GM12878 (cell line): ENCODE results near the gene ABCG1. TPM values are rescaled to one million over a fixed set of nuclear protein-coding genes. Genes with fewer than 3 reads are reported as not detected.

Experiments
- ATAC-seq: fragments of 200-7000 bp; cut with Tn5 transposase; 3 replicates; pipeline ENCODE4 v1.9.1; 2020; ENCODE audit warnings: mild to moderate bottlenecking, moderate library complexity
- BruUV-seq: library from RNA; stranded (reverse); fragments of 400-500 nt; replicated peaks from 2 replicates; lab custom pipeline; 2021; lab: Mats Ljungman, UMichigan
- CTCF ChIA-PET: fragments of 300-600 bp; sonication (Branson Sonifier 250); formaldehyde crosslinking; extraction: SDS; loops from one replicate; lab custom pipeline; 2021; ENCODE audit warnings: inconsistent platforms; lab: Yijun Ruan, JAX
- POLR2A ChIA-PET: fragments of 350-600 bp; formaldehyde crosslinking; extraction: SDS; loops from one replicate; lab custom pipeline; 2021; ENCODE audit warnings: inconsistent platforms; lab: Charles Lee
- RAD21 ChIA-PET: fragments of 300-600 bp; sonication (Branson Sonifier 250); formaldehyde crosslinking; loops from one replicate; lab custom pipeline; 2023; ENCODE audit warnings: antibody characterized with exemption; ENCODE audit not compliant: unreplicated experiment; lab: Charles Lee
- SMC1A ChIA-PET: fragments of 300-600 bp; sonication (Branson Sonifier 250); formaldehyde crosslinking; loops from one replicate; lab custom pipeline; 2023; ENCODE audit not compliant: unreplicated experiment, uncharacterized antibody; lab: Charles Lee
- DNase-seq: peaks from one replicate; pipeline ENCODE4 v3.0.0-alpha.2; 2011; ENCODE audit warnings: low read depth, low spot score
- FAIRE-seq: peaks from 3 replicates; lab custom pipeline; 2011; peaks lifted over from hg19 to GRCh38; lab: Jason Lieb, UNC
- H2AFZ ChIP-seq: 2 replicates; pipeline ENCODE4 v1.6.0; 2011; ENCODE audit warnings: low read depth, low read length, control low read depth; ENCODE audit not compliant: control insufficient read depth
- H3K27ac ChIP-seq: 2 replicates; pipeline ENCODE4 v1.5.1; 2011; ENCODE audit warnings: control low read depth; ENCODE audit not compliant: control insufficient read depth, insufficient read depth
- H3K27me3 ChIP-seq, 2 experiments: replicated peaks in 1 of 2; 2 replicates each; pipeline versions ENCODE4 v1.6.0 to v1.6.1; 2011; ENCODE audit warnings: low read length in 1 of 2; ENCODE audit not compliant: control insufficient read depth in 2 of 2, insufficient read depth in 2 of 2
- H3K36me3 ChIP-seq, 2 experiments: 2 replicates each; pipeline ENCODE4 v1.5.1; 2011; ENCODE audit warnings: low read length in 1 of 2; ENCODE audit not compliant: control insufficient read depth in 2 of 2, insufficient read depth in 2 of 2
- H3K4me1 ChIP-seq: 2 replicates; pipeline ENCODE4 v1.6.1; 2011; ENCODE audit warnings: mild to moderate bottlenecking, low read length, moderate library complexity, mixed read lengths; ENCODE audit not compliant: control insufficient read depth, insufficient read depth
- H3K4me2 ChIP-seq: 2 replicates; pipeline ENCODE4 v1.6.0; 2011; ENCODE audit warnings: control low read depth; ENCODE audit not compliant: control insufficient read depth, insufficient read depth
- H3K4me3 ChIP-seq: fragments of 200-600 bp; sonication (generic); 2 replicates; pipeline ENCODE4 v1.5.1; 2016
- H3K79me2 ChIP-seq: 2 replicates; pipeline ENCODE4 v1.6.0; 2011; ENCODE audit warnings: low read length; ENCODE audit not compliant: control insufficient read depth, insufficient read depth
- H3K9ac ChIP-seq: 2 replicates; pipeline ENCODE4 v1.8.0; 2011; ENCODE audit warnings: low read length, control low read depth, mixed read lengths; ENCODE audit not compliant: control insufficient read depth, insufficient read depth
- H3K9me3 ChIP-seq: replicated peaks from 3 replicates; pipeline ENCODE4 v1.5.1; 2011; ENCODE audit warnings: mild to moderate bottlenecking, low read length; ENCODE audit not compliant: control insufficient read depth, insufficient read depth
- H4K20me1 ChIP-seq: 2 replicates; pipeline ENCODE4 v1.6.0; 2011; ENCODE audit not compliant: control insufficient read depth, insufficient read depth
- CBX5 ChIP-seq: sonication (generic); IDR thresholded peaks from 2 replicates; pipeline ENCODE4 v1.6.1; 2016; ENCODE audit warnings: low read depth, moderate library complexity, mild to moderate bottlenecking, inconsistent platforms
- CHD1 ChIP-seq: IDR thresholded peaks from 2 replicates; pipeline ENCODE4 v1.6.1; 2012; ENCODE audit warnings: low read depth, low read length, improper control_type of control experiment
- EZH2 ChIP-seq: IDR thresholded peaks from 2 replicates; pipeline ENCODE4 v1.6.1; 2012; ENCODE audit warnings: low read depth, mild to moderate bottlenecking, control low read depth, inconsistent platforms, low read length, borderline replicate concordance; ENCODE audit not compliant: control insufficient read depth
- HDGF ChIP-seq: fragments of 450-650 bp; IDR thresholded peaks from 2 replicates; pipeline ENCODE4 v1.6.1; 2016; ENCODE audit warnings: antibody characterized with exemption
- IKZF1 ChIP-seq: fragments of 450-650 bp; conservative IDR thresholded peaks from 2 replicates; pipeline ENCODE4 v1.6.1; 2017; ENCODE audit warnings: antibody characterized with exemption, mild to moderate bottlenecking
- IKZF2 ChIP-seq, 2 experiments: fragments of 450-650 bp; IDR thresholded peaks; 2 replicates each; pipeline ENCODE4 v1.6.1; 2017; ENCODE audit warnings: mild to moderate bottlenecking in 2 of 2, moderate library complexity in 2 of 2
- IRF4 ChIP-seq: IDR thresholded peaks from 2 replicates; pipeline ENCODE4 v1.6.1; 2011; ENCODE audit warnings: low read depth, low read length
- MAX ChIP-seq: IDR thresholded peaks from 2 replicates; pipeline ENCODE4 v1.6.1; 2012; ENCODE audit warnings: low read depth, low read length, improper control_type of control experiment
- MTA3 ChIP-seq: IDR thresholded peaks from 2 replicates; pipeline ENCODE4 v1.6.1; 2012; ENCODE audit warnings: low read length, inconsistent platforms, borderline replicate concordance
- NFIC ChIP-seq: IDR thresholded peaks from 2 replicates; pipeline ENCODE4 v1.6.1; 2012; ENCODE audit warnings: low read depth, mild to moderate bottlenecking, inconsistent platforms, low read length, moderate library complexity
- NFXL1 ChIP-seq: fragments of 450-650 bp; IDR thresholded peaks from 2 replicates; pipeline ENCODE4 v1.6.1; 2017; ENCODE audit warnings: antibody characterized with exemption, mild to moderate bottlenecking, borderline replicate concordance
- NR2F1 ChIP-seq: fragments of 450-650 bp; conservative IDR thresholded peaks from 2 replicates; pipeline ENCODE4 v1.6.1; 2017; ENCODE audit warnings: mild to moderate bottlenecking
- NRF1 ChIP-seq: conservative IDR thresholded peaks from 2 replicates; pipeline ENCODE4 v1.6.1; 2011; ENCODE audit warnings: mild to moderate bottlenecking, low read depth, low read length, improper control_type of control experiment
- SMAD5 ChIP-seq: IDR thresholded peaks from 2 replicates; pipeline ENCODE4 v1.6.1; 2016; ENCODE audit warnings: antibody characterized with exemption, low read depth
- SMC3 ChIP-seq: IDR thresholded peaks from 2 replicates; pipeline ENCODE4 v1.6.1; 2011; ENCODE audit warnings: low read length, improper control_type of control experiment, borderline replicate concordance
- SP1 ChIP-seq: IDR thresholded peaks from one replicate; pipeline ENCODE4 v1.6.1; 2011; ENCODE audit warnings: low read depth, low read length
- SPI1 ChIP-seq: IDR thresholded peaks from 2 replicates; pipeline ENCODE4 v1.6.1; 2011; ENCODE audit warnings: low read depth, mild to moderate bottlenecking, low read length, moderate library complexity, borderline replicate concordance; ENCODE audit not compliant: insufficient read depth
- SRF ChIP-seq, 2 experiments: IDR thresholded peaks; 2 replicates each; pipeline ENCODE4 v1.6.1; 2011; ENCODE audit warnings: low read depth in 2 of 2, low read length in 2 of 2, mild to moderate bottlenecking in 1 of 2, moderate library complexity in 1 of 2
- TARDBP ChIP-seq: IDR thresholded peaks from 2 replicates; pipeline ENCODE4 v1.6.1; 2016; ENCODE audit warnings: borderline replicate concordance
- ZNF217 ChIP-seq: fragments of 450-650 bp; IDR thresholded peaks from 2 replicates; pipeline ENCODE4 v1.6.1; 2017; ENCODE audit warnings: antibody characterized with exemption, mild to moderate bottlenecking
- WGBS: methylation state at CpG from one replicate; pipeline ENCODE4 v1.1.6; 2016; ENCODE audit warnings: low lambda C conversion rate; ENCODE audit not compliant: insufficient replicate concordance, insufficient coverage; ENCODE audit errors: missing lambda C conversion rate; 5-methylcytosine and 5-hydroxymethylcytosine counted together
- in situ Hi-C: fragments of 300-500 bp; cut with MboI; formaldehyde crosslinking; loops from 9 replicates; pipeline ENCODE4 v1.14.3; 2018; ENCODE audit warnings: mixed read lengths
- intact Hi-C: fragments of 100-400 bp; cut with micrococcal nuclease; formaldehyde crosslinking; loops from one replicate; pipeline ENCODE4 v1.14.2; 2022; ENCODE audit not compliant: unreplicated experiment
- polyA plus RNA-seq, 11 experiments: library from polyadenylated mRNA; depleted of rRNA in 4 of 11; unstranded in 6 of 11; stranded (reverse) in 5 of 11; fragments of >200 nt; fragmentation: Nextera tagmentation in 4 of 11; fragmentation: Illumina TruSeq in 1 of 11; extraction: Ambion mirVana in 4 of 11; extraction: Trizol in 1 of 11; gene quantifications; 1 replicate in 1 of 11; 2 replicates in 10 of 11; pipeline versions ENCODE4 v1.2.1 to v1.2.3, GENCODE V29; 2011 to 2016; ENCODE audit warnings: inconsistent platforms in 2 of 11, missing spikeins in 2 of 11, low read depth in 1 of 11
- total RNA-seq, 4 experiments: library from RNA; depleted of rRNA in 3 of 4; stranded (reverse); fragments of >200 nt in 3 of 4; fragmentation: Illumina TruSeq in 1 of 4; extraction: Trizol in 1 of 4; gene quantifications; 2 replicates each; pipeline versions ENCODE4 v1.2.1 to v1.2.3, GENCODE V29; 2013 to 2021

Gene ABCG1
- total and polyA plus RNA-seq, 10 of the 15 experiments (the other 5 are each of a cell fraction or from before 2014, with no cell fraction given) = 0.59 to 19.3 (median 5.7) TPM

DNA sequence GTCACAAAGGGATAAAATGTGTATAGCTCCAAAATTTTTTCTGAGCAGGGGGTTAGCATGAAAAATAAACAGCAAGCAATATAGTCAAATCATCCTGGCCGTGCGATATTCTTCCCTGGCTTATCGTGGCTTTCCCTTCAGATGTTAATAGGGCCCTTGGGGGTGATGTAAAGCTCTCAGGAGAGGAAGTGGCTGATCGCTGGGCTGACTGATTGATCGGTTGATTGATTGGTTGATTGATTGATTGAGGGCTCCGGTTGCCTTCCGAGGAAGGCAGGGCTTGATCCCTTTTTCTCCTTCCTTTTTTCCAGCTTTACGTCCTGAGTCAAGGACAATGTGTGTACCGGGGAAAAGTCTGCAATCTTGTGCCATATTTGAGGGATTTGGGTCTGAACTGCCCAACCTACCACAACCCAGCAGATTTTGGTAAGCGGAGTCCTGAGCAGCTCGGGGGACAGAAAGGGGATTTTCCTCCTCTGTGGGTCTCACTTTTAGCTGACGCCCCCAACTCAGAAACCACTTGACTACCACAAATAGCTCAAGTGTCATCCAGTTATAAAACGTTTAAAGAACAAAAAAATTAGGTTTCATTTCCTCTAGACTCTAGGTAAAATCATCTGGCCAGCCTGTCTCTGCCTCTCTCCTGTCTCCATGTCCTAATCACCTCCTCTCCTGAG is 66.8 kb downstream of the ABCG1 start (continued):
- 0 out of 2 replicates have a peak, but pooled peaks have one; percentile 23 for TF ChIP-seq SMC3
- no peak for TF ChIP-seq CBX5
- TF ChIP-seq, all 136 proteins: peak for 23

- BruUV-seq = no TSS peak
- no peaks in the 10 kb centered on the region for H3K36me3 ChIP-seq
- no peak for DNase-seq
- TF ChIP-seq IKZF2 (IDR thresholded peaks at IDR 0.05) (peak; percentile 87 to 92), SRF (IDR thresholded peaks at IDR 0.05; ENCODE audit: low read depth in 2 of 2, low read length in 2 of 2) (no peak), NRF1 (no peak), SMAD5 (no peak), NFIC (no peak), CHD1 (no peak), SPI1 (no peak), HDGF (peak; percentile 25), SP1 (no peak), EZH2 (no peak), NR2F1 (peak; percentile 89), MAX (no peak), IRF4 (no peak), NFXL1 (no peak), TARDBP (no peak), MTA3 (no peak), ZNF217 (no peak; the same call in 1 of the 2 replicates), IKZF1 (peak; percentile 90)
Measured at GRCh38 chr21:42286416-42286815, 67.5 kb downstream of the ABCG1 start.

More at GRCh38 chr21:42286416-42286815, 67.5 kb downstream of the ABCG1 start:
- H3K79me2 ChIP-seq = no peaks in the 10 kb centered on the region
- peaks cover 28% of the 10 kb centered on the region for H3K4me1 ChIP-seq
- H2AFZ ChIP-seq = no peak overlapping the region
- peak overlapping the region; percentile 4; the same call in 1 of the 2 replicates for H3K27ac ChIP-seq
- CTCF ChIA-PET = interaction anchor here (1.1 to 2.2 kb wide), 5 partner anchors 23 to 141 kb away, joined by 5 to 25 read pairs (median 6); no protein-coding TSS in a partner anchor
- 30% methylated on average over 12 of the region's 12 CpGs for WGBS
- RAD21 ChIA-PET = interaction anchor here (0.7 to 2.3 kb wide), 18 partner anchors 10 to 250 kb away, joined by 3 to 25 read pairs (median 4); no protein-coding TSS in a partner anchor
- no peaks in the 10 kb centered on the region for H4K20me1 ChIP-seq
- no peaks in the 10 kb centered on the region; the same call in 2 of the 3 replicates for H3K9me3 ChIP-seq
- intact Hi-C loops (loop anchor here (5.0 kb wide), 2 partner anchors 46 to 49 kb away; no protein-coding TSS in a partner anchor), in situ Hi-C loops (loop anchor here (5.0 kb wide), 1 partner anchor 39 kb away; no protein-coding TSS in a partner anchor)
- no peak for FAIRE-seq
- H3K4me3 ChIP-seq = peak overlapping the region; percentile 47
- H3K27me3 ChIP-seq = no peaks in the 10 kb centered on the region
- H3K4me2 ChIP-seq = peak overlapping the region; percentile 91
- SMC1A ChIA-PET = interaction anchor here (1.0 to 4.8 kb wide), 15 partner anchors 14 to 252 kb away, joined by 3 to 34 read pairs (median 7); no protein-coding TSS in a partner anchor
- POLR2A ChIA-PET = interaction anchor here (1.0 to 2.2 kb wide), 6 partner anchors 17 to 137 kb away, joined by 3 to 12 read pairs (median 3); no protein-coding TSS in a partner anchor
- ATAC-seq = peak; percentile 87
- H3K9ac ChIP-seq = peak overlapping the region; percentile 4
